COLO668 (cell line): Measurements from ENCODE around the gene ACSL3.
A peak's percentile ranks its signal among the peaks of the same experiment; 100 is the strongest.
"Not testable (repeated sequence)": the region's sequence is repeated elsewhere in the genome, so short reads cannot be mapped to it uniquely, and the experiment has no call there.

Experiments used
- DNase-seq: peaks from one replicate; lab custom pipeline; 2025; ENCODE audit not compliant: unreplicated experiment; lab: John Stamatoyannopoulos, UW

The ACSL3 gene

DNA sequence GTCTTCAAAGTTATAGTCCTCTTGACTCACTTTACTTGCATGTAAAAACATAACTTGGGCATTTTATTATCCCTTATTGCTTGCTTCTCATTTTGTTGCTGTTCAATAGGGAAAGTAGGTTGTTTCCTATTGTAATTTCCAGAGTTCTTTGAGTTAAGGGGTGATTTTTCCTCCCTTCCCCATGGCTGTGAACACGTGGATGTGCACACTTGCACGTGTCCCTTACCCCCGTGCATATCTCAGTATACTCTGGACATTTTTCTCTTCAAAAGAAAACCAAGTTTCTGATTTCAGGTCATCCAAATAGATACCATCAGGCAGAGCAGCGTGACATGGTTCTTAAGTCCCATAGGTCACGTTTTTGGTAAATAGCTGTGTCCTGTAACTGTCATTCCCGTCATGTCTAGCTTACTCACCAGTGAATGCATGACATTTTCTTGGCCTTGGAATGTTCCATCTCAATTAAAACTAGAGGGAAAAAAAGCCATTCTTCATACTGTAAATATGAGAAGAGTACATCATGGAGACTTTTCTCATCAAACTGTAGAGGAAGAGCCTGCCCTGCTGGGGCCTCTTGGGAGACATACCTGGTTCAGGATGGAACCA, 107.8 kb downstream of the ACSL3 start:
- no peak for DNase-seq

DNA sequence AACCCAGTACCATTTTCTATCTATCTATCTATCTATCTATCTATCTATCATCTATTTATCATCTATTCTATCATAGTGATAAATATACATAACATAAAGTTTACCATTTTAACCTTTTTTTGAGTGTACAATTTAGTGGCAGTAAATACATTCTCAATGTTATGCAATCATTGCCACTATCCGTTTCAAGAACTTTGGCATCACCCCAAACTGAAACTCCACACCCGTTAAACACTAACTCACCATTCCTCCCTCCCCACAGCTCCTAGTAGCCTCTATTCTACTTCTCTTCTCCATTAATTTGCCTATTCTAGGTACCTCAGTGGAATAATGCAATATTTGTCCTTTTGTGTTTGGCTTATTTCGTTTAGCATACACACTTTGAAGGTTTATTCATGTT, 108.7 kb downstream of the ACSL3 start:
- DNase-seq = no peak

DNA sequence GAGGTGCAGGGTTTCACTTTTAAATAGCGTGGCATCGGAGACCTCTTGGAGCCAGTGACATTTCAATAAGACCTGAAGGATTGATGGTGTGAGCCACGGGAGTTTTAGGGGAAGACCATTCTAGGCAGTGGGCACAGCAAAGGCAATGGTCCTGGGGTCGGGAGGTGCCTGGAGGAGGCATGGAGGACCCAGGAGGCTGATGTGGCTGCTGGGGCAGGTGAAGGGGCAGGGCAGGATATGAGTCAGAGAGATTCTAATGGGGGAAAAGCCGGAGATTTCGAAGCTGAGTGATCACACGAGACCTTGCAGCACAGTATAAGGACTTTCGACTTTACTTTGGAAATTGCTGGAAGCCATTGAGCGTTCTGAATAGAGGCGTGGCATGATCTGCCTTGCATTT, 111.6 kb downstream of the ACSL3 start:
- DNase-seq = no peak

DNA sequence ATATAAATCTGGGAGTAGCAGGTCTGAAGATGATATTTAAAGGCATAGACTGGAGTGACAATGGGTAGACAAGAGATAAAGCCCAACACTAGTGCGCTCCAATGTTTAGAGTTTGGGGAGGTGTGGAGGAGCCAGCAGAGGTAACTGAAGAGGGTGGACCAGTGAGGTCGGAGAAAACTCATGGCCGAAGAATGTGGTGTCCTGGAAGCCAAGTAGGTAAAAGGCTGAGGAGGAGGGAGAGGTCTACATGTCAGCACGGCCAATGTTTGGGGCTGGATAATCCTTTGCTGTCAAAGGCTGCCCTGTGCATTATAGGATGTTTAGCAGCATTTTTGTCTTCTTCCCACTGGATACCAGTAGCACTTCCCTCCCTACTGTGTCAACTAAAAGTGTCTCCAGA, 112.4 kb downstream of the ACSL3 start:
- no peak for DNase-seq

DNA sequence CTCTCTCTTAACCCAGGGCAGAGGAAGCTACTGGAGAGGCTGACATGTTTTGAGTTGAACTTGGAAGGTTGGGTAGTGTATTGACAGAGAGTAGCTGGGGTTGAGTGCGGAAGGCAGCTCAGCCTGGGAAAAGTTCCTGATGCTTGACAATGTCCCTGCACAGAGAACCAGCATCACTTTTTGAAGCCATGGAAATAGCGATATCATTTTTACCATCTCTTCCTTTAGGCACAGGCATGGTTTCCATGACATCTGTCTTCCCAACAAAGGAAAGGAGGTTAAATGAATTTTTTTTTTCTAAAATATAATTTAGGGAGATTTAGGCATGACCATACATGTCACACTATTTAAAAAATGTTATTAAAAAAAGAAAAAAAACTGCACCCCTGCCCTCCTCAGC, 112.9 kb downstream of the ACSL3 start:
- DNase-seq = no peak

DNA sequence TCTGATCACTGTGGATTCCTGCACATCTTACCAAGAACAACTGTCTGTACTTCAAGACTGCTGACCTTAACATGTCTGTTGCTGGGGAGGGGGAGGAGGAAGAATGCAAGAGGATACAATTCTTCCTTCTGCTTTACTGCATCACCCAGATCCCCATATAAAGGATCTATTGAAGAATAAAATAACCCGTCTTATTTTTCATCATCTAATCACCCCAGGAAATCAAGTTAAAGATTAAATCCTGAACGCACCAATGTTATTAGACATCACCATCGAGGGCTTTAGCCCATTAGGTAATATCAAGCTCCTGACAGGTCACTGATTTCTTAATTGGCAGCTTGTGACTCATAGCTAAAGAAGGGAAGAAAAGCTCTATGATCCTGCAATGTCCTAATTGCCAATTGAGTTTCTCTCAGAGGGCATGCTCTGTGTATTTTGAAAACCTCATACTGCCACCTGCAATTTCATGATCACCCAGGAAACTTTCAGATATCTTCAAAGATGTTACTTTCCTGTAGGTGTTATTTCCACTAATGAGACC, 115.8 kb downstream of the ACSL3 start:
- no peak for DNase-seq

DNA sequence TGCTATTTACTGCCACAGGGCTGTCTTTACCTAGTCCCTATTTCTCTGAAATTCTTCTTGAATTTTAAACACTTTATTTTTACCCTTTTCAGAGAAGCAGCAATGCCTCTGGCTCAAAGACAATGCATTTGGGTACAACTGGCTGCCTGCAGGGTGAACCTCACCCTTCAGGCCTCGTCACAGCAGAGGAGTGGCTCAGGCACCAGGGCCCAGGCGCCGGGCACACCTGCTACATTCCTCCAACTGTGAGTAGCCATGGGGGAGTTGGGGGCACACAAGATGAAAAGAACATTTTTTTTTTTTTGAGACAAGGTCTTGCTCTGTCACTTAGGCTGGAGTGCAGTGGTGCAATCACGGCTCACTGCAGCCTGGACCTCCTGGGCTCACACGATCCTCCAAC, 116.3 kb downstream of the ACSL3 start:
- no peak for DNase-seq

DNA sequence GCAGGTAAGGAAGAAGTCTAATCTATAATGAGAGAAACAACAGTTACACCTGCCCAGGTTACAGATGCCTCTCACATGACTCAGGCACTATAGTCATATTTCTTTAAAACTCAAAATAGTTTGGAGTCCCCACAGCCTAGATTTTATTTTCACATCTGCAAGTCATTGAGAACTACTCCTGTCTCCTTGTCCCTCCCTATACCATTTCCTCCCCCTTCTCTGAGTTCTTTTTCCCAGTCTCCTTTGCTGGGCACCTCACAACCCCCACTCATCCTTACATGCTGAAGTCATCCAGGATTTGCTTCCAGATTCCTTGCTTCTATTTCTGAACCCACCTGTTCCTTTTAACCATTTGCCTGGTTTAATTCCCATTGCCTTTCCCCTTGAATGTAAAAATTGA, 118.0 kb downstream of the ACSL3 start:
- DNase-seq = no peak

DNA sequence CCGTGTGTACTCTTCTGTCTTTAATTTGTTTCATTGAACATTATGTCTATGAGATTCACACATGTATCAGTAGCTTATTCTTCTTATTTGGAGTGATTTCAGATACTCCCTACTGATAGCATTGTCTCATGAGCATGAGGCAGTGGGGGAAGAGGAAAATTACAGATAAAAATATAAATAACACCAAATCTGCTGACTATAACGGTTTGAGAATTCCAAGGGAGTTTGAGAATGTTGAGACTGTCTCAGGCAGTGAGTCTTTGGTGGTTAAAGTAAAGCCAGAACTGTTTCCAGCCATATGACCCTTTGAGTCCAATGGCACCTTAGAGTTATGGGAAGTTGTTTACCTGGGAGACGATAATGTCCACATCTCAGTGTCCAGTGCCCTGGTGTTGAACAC, 118.6 kb downstream of the ACSL3 start:
- no peak for DNase-seq

DNA sequence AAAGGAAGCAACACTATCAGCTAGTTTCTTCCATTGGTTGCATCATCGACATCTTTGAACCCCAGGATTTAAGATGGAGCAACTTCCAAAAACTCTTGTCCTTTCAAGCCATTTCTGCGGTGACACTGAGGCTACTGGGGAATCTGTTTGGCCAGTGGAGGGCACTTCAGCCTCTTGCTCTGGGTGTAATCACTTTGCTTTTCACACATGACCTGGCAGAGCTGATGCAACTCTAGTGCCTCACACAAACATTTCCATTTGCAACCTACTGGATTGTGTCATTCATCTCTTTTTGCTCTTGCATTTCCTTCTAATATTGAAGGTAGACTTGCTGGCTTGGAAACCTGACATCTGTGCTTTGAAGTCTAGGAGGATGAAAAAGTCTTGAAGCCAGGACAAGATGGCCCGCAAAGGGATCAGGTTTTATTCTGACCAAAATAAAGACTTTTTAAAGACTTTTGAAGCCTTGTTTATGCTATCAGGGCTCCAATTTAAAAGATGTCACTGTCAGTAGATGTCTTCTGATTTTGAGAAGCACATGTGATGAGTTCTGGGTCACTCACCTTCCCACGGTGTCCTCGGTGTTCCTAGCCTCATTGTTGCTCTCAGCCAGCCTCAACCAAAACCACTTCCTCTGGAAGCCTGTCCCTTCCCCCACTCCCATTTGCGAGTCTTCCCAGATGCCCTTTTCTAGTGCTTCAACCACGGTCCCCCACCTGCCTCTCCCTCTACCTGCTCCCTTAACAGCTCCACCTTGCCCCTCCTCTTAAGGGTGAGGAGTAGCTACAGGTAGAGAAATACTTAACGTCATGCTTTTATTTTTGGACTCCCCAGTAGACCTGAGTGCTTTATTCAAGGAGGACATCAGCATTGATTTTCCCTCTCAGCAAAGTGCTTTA, 121.4 kb downstream of the ACSL3 start:
- peak; percentile 58 for DNase-seq

DNA sequence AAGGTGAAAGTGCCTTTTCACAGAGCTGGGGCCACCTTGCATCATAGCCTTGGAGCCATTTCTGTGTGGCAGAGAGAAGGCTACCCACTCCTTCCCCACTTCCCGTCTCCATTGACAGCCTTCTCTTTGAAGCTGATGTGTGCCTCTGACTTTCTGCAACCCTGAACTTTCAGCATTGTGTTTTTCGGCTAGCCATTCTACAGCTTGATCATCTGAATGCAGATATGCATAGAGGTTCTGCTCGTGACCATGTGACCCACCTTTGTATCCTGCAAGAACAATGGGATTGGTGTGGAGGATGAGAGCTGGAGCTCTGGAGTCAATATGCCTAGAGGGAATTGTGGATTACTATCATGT, 122.1 kb downstream of the ACSL3 start:
- DNase-seq = no peak

DNA sequence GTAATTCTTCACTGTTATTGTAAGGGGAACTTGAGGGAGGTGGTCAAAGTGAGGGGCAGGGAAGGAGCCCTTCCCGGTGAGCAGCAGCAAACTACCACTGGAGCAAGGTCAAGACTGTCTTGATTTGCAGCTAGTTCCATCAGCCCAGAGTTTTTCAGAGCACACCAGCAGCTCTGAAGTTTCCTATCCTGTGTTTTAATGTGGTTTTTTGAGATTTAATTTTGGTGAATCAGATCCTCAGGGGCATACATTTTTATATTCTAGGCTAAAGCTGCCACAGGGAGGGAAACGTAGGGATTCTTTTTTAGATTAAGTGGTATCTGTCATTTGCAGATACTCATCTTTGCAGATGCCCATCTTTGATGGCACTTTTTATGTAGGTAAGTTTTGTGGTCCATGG, 124.1 kb downstream of the ACSL3 start:
- no peak for DNase-seq

DNA sequence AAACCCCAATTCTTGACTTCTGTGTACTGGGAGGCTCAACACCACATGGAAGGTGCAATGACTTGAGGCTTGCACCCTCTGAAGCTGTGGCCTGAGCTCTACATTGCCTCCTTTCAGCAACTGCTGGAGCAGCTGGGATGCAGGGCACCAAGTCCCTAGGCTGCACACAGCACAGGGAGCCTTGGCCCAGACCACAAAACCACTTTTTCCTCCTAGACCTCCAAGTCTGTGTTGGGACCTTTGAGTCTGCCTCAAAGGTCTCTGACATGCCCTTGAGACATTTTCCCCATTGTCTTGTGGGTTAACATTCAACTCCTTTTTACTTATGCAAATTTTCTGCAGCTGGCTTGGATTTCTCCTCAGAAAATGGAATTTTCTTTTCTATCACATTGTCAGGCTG, 128.6 kb downstream of the ACSL3 start:
- no peak for DNase-seq

DNA sequence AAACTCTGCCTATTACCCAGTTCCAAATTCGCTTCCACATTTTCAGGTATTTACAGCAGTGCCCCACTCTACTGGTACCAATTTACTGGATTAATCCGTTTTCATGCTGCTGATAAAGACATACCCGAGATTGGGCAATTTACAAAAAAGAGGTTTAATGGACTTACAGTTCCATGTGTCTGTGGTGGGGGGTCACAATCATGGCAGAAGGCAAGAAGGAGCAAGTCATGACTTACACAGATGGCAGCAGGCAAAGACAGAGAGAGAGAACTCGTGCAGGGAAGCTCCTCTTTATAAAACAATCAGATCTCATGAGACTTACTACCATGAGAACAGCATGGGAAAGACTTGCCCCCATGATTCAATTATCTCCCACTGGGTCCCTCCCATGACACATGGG, 129.4 kb downstream of the ACSL3 start:
- DNase-seq = not testable (repeated sequence)

DNA sequence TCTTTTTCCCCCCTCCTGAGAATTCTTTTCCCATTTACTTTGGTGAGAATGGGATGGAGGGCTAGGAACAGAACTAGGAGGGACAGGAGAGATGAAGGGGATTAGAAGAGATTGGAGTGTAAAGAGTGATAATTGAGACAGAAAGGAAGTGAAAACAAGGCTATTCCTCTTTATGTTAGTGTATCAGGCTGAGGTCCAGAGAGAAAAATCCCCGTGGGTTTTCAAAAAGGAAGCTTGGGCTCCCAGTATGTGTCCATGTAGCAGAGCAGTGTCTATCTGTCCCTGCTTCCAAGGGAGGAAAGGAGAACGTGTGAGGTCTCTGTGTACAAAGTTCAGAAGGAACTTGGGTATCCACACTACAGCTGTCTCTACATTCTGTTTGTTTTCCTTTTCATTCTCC, 131.3 kb downstream of the ACSL3 start:
- no peak for DNase-seq
